GM12865 (cell line): ENCODE results near the gene LRIG2.
"Not testable (repeated sequence)": the region's sequence is repeated elsewhere in the genome, so short reads cannot be mapped to it uniquely, and the experiment has no call there.

Experiments
- DNase-seq: peaks from one replicate; pipeline ENCODE4 v3.0.0; 2010; ENCODE audit warnings: low read depth
- H3K4me3 ChIP-seq: 2 replicates; pipeline ENCODE4 v1.5.1; 2011; ENCODE audit warnings: mild to moderate bottlenecking, low read depth, low read length, control low read depth
- CTCF ChIP-seq: IDR thresholded peaks from 2 replicates; pipeline ENCODE4 v1.5.1; 2011; ENCODE audit warnings: low read length, control low read depth, low read depth, inconsistent platforms; ENCODE audit not compliant: insufficient read depth; ENCODE audit errors: missing control alignments

Gene LRIG2

GRCh38 chr1:113046569-113046968 is 26.4 kb upstream of the LRIG2 start:
- TF ChIP-seq CTCF, result no peak
- H3K4me3 ChIP-seq, result no peak overlapping the region
- DNase-seq, result peak; percentile 9

- no peak for DNase-seq
- no peak for TF ChIP-seq CTCF
- H3K4me3 ChIP-seq, result no peak overlapping the region
Measured at GRCh38 chr1:113048064-113048463, 24.9 kb upstream of the LRIG2 start.

- no peak for TF ChIP-seq CTCF
- H3K4me3 ChIP-seq, result no peak overlapping the region
- no peak for DNase-seq
Measured at GRCh38 chr1:113053344-113054126, 19.5 kb upstream of the LRIG2 start.

GRCh38 chr1:113055570-113055969 is 17.4 kb upstream of the LRIG2 start:
- H3K4me3 ChIP-seq, result no peak overlapping the region
- no peak for TF ChIP-seq CTCF
- no peak for DNase-seq

GRCh38 chr1:113057006-113057405 is 16.0 kb upstream of the LRIG2 start:
- no peak for TF ChIP-seq CTCF
- DNase-seq, result no peak
- H3K4me3 ChIP-seq, result no peak overlapping the region

GRCh38 chr1:113058941-113059706 is 13.9 kb upstream of the LRIG2 start:
- DNase-seq, result no peak
- TF ChIP-seq CTCF, result no peak
- H3K4me3 ChIP-seq, result no peak overlapping the region

GRCh38 chr1:113063456-113063855 is 9.5 kb upstream of the LRIG2 start:
- H3K4me3 ChIP-seq, result not testable (repeated sequence)

More at GRCh38 chr1:113063456-113063855, 9.5 kb upstream of the LRIG2 start:
- DNase-seq, result not testable (repeated sequence)
